OCI-LY1 (cell line): ENCODE results near the gene CLDN3.

Source experiments
- H2AFZ ChIP-seq: fragments of 200-600 bp; sonication (generic), shearing (Covaris generic); 2 replicates; pipeline ENCODE4 v1.6.0; 2014; ENCODE audit warnings: antibody characterized with exemption, mild to moderate bottlenecking, low read length
- H3F3A ChIP-seq: fragments of 200-600 bp; sonication (generic), shearing (Covaris generic); 2 replicates; pipeline ENCODE4 v1.6.0; 2014; ENCODE audit warnings: mild to moderate bottlenecking, antibody characterized with exemption, low read length, moderate library complexity; ENCODE audit not compliant: insufficient read depth
- H3K27ac ChIP-seq: fragments of 200-600 bp; sonication (generic); 2 replicates; pipeline ENCODE4 v1.5.1; 2014; ENCODE audit warnings: low read length, mixed run types, mild to moderate bottlenecking, low read depth; ENCODE audit not compliant: poor library complexity, severe bottlenecking
- H3K27me3 ChIP-seq: fragments of 200-600 bp; sonication (generic); 2 replicates; pipeline ENCODE4 v1.6.0; 2014; ENCODE audit warnings: antibody characterized with exemption, mild to moderate bottlenecking, low read length, moderate library complexity; ENCODE audit not compliant: insufficient read depth
- H3K36me3 ChIP-seq: fragments of 200-600 bp; sonication (generic); 2 replicates; pipeline ENCODE4 v1.6.1; 2014; ENCODE audit warnings: mild to moderate bottlenecking, antibody characterized with exemption, low read length, moderate library complexity, mixed read lengths; ENCODE audit not compliant: insufficient read depth
- H3K4me1 ChIP-seq: fragments of 200-600 bp; sonication (generic); 2 replicates; pipeline ENCODE4 v1.5.1; 2014; ENCODE audit warnings: mild to moderate bottlenecking, low read length, moderate library complexity; ENCODE audit not compliant: insufficient read depth, severe bottlenecking
- H3K4me2 ChIP-seq: fragments of 200-600 bp; sonication (generic), shearing (Covaris generic); 2 replicates; pipeline ENCODE4 v1.6.1; 2014; ENCODE audit warnings: low read length
- H3K4me3 ChIP-seq: fragments of 200-600 bp; sonication (generic); 2 replicates; pipeline ENCODE4 v1.5.1; 2014; ENCODE audit warnings: low read length, low read depth, mild to moderate bottlenecking, mixed read lengths; ENCODE audit not compliant: poor library complexity, severe bottlenecking
- H3K79me2 ChIP-seq: fragments of 200-600 bp; shearing (Covaris generic); 2 replicates; pipeline ENCODE4 v1.6.1; 2016; ENCODE audit warnings: mixed run types, low read length, mixed read lengths; ENCODE audit not compliant: insufficient read depth
- H3K9ac ChIP-seq: fragments of 200-600 bp; sonication (generic), shearing (Covaris generic); 2 replicates; pipeline ENCODE4 v1.6.1; 2014; ENCODE audit warnings: mild to moderate bottlenecking, low read length, mixed read lengths
- H3K9me2 ChIP-seq: fragments of 200-600 bp; sonication (generic), shearing (Covaris generic); 2 replicates; pipeline ENCODE4 v1.6.1; 2014; ENCODE audit warnings: low read depth, mild to moderate bottlenecking, low read length, mixed read lengths
- H3K9me3 ChIP-seq: fragments of 200-600 bp; shearing (Covaris generic); 2 replicates; pipeline ENCODE4 v1.6.1; 2014; ENCODE audit warnings: low read length, mixed read lengths
- H4K20me1 ChIP-seq: fragments of 200-600 bp; sonication (generic), shearing (Covaris generic); 2 replicates; pipeline ENCODE4 v1.6.0; 2016; ENCODE audit warnings: mild to moderate bottlenecking, low read length; ENCODE audit not compliant: insufficient read depth
- EZH2 ChIP-seq: fragments of 200-600 bp; sonication (generic), shearing (Covaris generic); IDR thresholded peaks from 2 replicates; pipeline ENCODE4 v1.8.0; 2017; ENCODE audit warnings: borderline replicate concordance, mixed run types, mild to moderate bottlenecking, antibody characterized with exemption, low read length, moderate library complexity, mixed read lengths
- TF ChIP-seq, protein P1 (sequence below): fragments of 200-600 bp; sonication (generic), shearing (Covaris generic); IDR thresholded peaks from 2 replicates; pipeline ENCODE4 v1.5.1; 2017; ENCODE audit warnings: mild to moderate bottlenecking, antibody characterized with exemption, low read length, moderate library complexity, mixed read lengths

CLDN3 gene, protein sequence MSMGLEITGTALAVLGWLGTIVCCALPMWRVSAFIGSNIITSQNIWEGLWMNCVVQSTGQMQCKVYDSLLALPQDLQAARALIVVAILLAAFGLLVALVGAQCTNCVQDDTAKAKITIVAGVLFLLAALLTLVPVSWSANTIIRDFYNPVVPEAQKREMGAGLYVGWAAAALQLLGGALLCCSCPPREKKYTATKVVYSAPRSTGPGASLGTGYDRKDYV

GRCh38 chr7:73770002-73770859 is at the start of gene CLDN3:
Gene CLDN3, minus strand, starts transcription at chr7:73770270. Its CDS starts 221 bp downstream, at chr7:73770049.
- Histone ChIP-seq H4K20me1 (no peaks in the 10 kb centered on the region), H3K9me3 (no peaks in the 10 kb centered on the region), H3K36me3 (no peaks in the 10 kb centered on the region), H3K27me3 (no peaks in the 10 kb centered on the region), H3K4me1 (no peaks in the 10 kb centered on the region), H3K4me3 (no peak within 1 kb of the TSS), H3K27ac (no peak within 1 kb of the TSS), H3K79me2 (no peaks in the 10 kb centered on the region), H3K9ac (no peak within 1 kb of the TSS), H3K4me2 (no peak within 1 kb of the TSS), H3F3A (no peaks in the 10 kb centered on the region), H3K9me2 (no peaks in the 10 kb centered on the region), H2AFZ (no peak within 1 kb of the TSS)
- TF ChIP-seq EZH2: no peak
- TF ChIP-seq, protein P1, sequence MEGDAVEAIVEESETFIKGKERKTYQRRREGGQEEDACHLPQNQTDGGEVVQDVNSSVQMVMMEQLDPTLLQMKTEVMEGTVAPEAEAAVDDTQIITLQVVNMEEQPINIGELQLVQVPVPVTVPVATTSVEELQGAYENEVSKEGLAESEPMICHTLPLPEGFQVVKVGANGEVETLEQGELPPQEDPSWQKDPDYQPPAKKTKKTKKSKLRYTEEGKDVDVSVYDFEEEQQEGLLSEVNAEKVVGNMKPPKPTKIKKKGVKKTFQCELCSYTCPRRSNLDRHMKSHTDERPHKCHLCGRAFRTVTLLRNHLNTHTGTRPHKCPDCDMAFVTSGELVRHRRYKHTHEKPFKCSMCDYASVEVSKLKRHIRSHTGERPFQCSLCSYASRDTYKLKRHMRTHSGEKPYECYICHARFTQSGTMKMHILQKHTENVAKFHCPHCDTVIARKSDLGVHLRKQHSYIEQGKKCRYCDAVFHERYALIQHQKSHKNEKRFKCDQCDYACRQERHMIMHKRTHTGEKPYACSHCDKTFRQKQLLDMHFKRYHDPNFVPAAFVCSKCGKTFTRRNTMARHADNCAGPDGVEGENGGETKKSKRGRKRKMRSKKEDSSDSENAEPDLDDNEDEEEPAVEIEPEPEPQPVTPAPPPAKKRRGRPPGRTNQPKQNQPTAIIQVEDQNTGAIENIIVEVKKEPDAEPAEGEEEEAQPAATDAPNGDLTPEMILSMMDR: no peak

GRCh38 chr7:73817121-73817520 is 47.1 kb upstream of the CLDN3 start:
- Histone ChIP-seq H3K4me2 (no peak overlapping the region), H3K9me2 (no peaks in the 10 kb centered on the region), H3K4me1 (no peaks in the 10 kb centered on the region), H3K9me3 (peaks cover 3% of the 10 kb centered on the region; the same call in 1 of the 2 replicates), H2AFZ (no peak overlapping the region), H3K36me3 (no peaks in the 10 kb centered on the region), H3K27ac (no peak overlapping the region), H3K79me2 (no peaks in the 10 kb centered on the region), H3F3A (no peaks in the 10 kb centered on the region), H3K4me3 (no peak overlapping the region), H3K9ac (no peak overlapping the region), H3K27me3 (peaks cover 7% of the 10 kb centered on the region; the same call in 1 of the 2 replicates), H4K20me1 (no peaks in the 10 kb centered on the region)
- TF ChIP-seq, protein P1: no peak
- no peak for TF ChIP-seq EZH2

DNA sequence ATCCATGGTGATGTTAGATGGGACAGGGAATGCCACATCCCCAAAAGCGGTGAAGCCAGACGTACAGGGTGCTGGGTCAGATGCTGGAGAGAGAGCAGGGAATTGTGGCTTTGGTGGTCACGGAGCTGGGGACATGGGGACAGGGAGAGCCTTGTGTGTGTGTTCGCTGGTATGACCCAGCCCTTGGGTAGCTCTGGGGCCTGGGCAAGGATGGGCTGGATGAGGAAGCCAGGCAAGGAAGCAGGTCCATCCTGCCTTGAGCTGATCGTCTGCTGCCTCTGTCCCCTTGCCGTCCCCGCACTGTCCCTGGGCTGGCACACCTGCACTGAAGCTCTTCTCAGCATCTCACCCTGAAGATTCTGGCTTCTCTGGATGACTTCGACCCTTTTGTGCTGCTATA is 45.4 kb upstream of the CLDN3 start:
- Histone ChIP-seq H3K9me3 (peaks cover 3% of the 10 kb centered on the region; the same call in 1 of the 2 replicates), H2AFZ (no peak overlapping the region), H3K27ac (no peak overlapping the region), H3K27me3 (peaks cover 3% of the 10 kb centered on the region; the same call in 1 of the 2 replicates), H3K9me2 (no peaks in the 10 kb centered on the region), H3F3A (no peaks in the 10 kb centered on the region), H3K4me2 (no peak overlapping the region), H3K9ac (no peak overlapping the region), H3K79me2 (no peaks in the 10 kb centered on the region), H3K36me3 (no peaks in the 10 kb centered on the region), H3K4me1 (no peaks in the 10 kb centered on the region), H4K20me1 (no peaks in the 10 kb centered on the region), H3K4me3 (no peak overlapping the region)
- TF ChIP-seq, protein P1: no peak
- TF ChIP-seq EZH2: no peak
